Tibial nerve (tissue), 4 donors: ENCODE results near the gene AEN. TPM values are rescaled to one million over a fixed set of nuclear protein-coding genes. Genes with fewer than 3 reads are reported as not detected.

Experiments
- DNase-seq, 2 donors: peaks; one replicate each; pipeline ENCODE4 v3.0.0-alpha.2; 2019; ENCODE audit warnings: low spot score in 2 of 2
- H3K27ac ChIP-seq, 4 donors: fragments of 200-600 bp; sonication (generic) in 3 of 4; one replicate each; pipeline ENCODE4 v1.5.1; 2017 to 2019; ENCODE audit warnings: mild to moderate bottlenecking in 1 of 4
- H3K27me3 ChIP-seq, 2 donors: fragments of 200-600 bp; sonication (generic) in 1 of 2; one replicate each; pipeline versions ENCODE4 v1.5.1 to v1.6.0; 2017 to 2019
- H3K36me3 ChIP-seq, 3 donors: fragments of 200-600 bp; sonication (generic); one replicate each; pipeline ENCODE4 v1.5.1; 2018 to 2019
- H3K4me1 ChIP-seq, 4 donors: fragments of 200-600 bp; sonication (generic) in 3 of 4; one replicate each; pipeline ENCODE4 v1.5.1; 2017 to 2019
- H3K4me3 ChIP-seq, 4 donors: fragments of 200-600 bp; sonication (generic) in 3 of 4; one replicate each; pipeline ENCODE4 v1.5.1; 2017 to 2019; ENCODE audit warnings: mild to moderate bottlenecking in 1 of 4, moderate library complexity in 1 of 4
- H3K9me3 ChIP-seq, 4 donors: fragments of 200-600 bp; sonication (generic) in 3 of 4; one replicate each; pipeline ENCODE4 v1.5.1; 2017 to 2019
- CTCF ChIP-seq, 5 experiments: fragments of 200-600 bp in 3 of 5; fragments of 450-650 bp in 2 of 5; sonication (generic) in 3 of 5; IDR thresholded peaks; one replicate each; pipeline ENCODE4 v1.5.1; 2016 to 2019; ENCODE audit warnings: antibody characterized with exemption in 5 of 5, mild to moderate bottlenecking in 3 of 5, moderate library complexity in 2 of 5
- EP300 ChIP-seq, 2 donors: sonication (generic); formaldehyde crosslinking; IDR thresholded peaks; one replicate each; pipeline ENCODE4 v1.6.1; 2017; ENCODE audit warnings: antibody characterized with exemption in 2 of 2, mild to moderate bottlenecking in 1 of 2
- POLR2A ChIP-seq, 2 donors: fragments of 450-650 bp; IDR thresholded peaks; one replicate each; pipeline ENCODE4 v1.6.1; 2017; ENCODE audit warnings: antibody characterized with exemption in 2 of 2, mild to moderate bottlenecking in 2 of 2, moderate library complexity in 2 of 2
- WGBS, 2 donors: methylation state at CpG; one replicate each; pipeline ENCODE4 v1.1.5; 2018; 5-methylcytosine and 5-hydroxymethylcytosine counted together
- total RNA-seq, 4 donors: library from RNA; depleted of rRNA; stranded (reverse); fragments of >200 nt; gene quantifications; one replicate each; pipeline ENCODE4 v1.1.0, GENCODE V29; 2016

The AEN gene
- total RNA-seq, 4 donors from 2014 or later, result 10.1 to 17.8 (median 13.1) TPM

- H3K27ac ChIP-seq, result peak overlapping the region in 3 of 4 donors; percentile 25 to 81 (median 81)
- no peaks in the 10 kb centered on the region for H3K36me3 ChIP-seq
- 56 to 62% methylated on average over 17 to 18 of the region's 18 CpGs for WGBS, 2 donors
- no peaks in the 10 kb centered on the region for H3K27me3 ChIP-seq
- peaks cover 0 to 23% (median 3%) of the 10 kb centered on the region in 4 donors for H3K4me1 ChIP-seq
- no peak for TF ChIP-seq POLR2A (IDR thresholded peaks at IDR 0.05)
- peak in 1 of 2 donors; percentile 27 for TF ChIP-seq EP300 (IDR thresholded peaks at IDR 0.05)
- H3K9me3 ChIP-seq, result no peaks in the 10 kb centered on the region
- H3K4me3 ChIP-seq, result no peak overlapping the region
- DNase-seq, result no peak
Observed at GRCh38 chr15:88658972-88659931, 38.1 kb downstream of the AEN start.

- Histone ChIP-seq H3K4me3 (no peak overlapping the region), H3K27ac (no peak overlapping the region), H3K4me1 (peaks cover 0 to 29% (median 3%) of the 10 kb centered on the region in 4 donors), H3K9me3 (no peaks in the 10 kb centered on the region), H3K36me3 (no peaks in the 10 kb centered on the region), H3K27me3 (no peaks in the 10 kb centered on the region)
- no peak for TF ChIP-seq EP300 (IDR thresholded peaks at IDR 0.05)
- DNase-seq, result no peak
Observed at GRCh38 chr15:88661041-88661700, 40.0 kb downstream of the AEN start.

GRCh38 chr15:88661761-88662556 lies 40.8 kb downstream of the AEN start:
- H3K4me3 ChIP-seq, result no peak overlapping the region
- no peaks in the 10 kb centered on the region for H3K9me3 ChIP-seq
- H3K36me3 ChIP-seq, result no peaks in the 10 kb centered on the region
- no peak overlapping the region for H3K27ac ChIP-seq
- no peaks in the 10 kb centered on the region for H3K27me3 ChIP-seq
- 63 to 71% methylated on average over 4 of the region's 4 CpGs for WGBS, 2 donors
- H3K4me1 ChIP-seq, result peaks cover 0 to 29% (median 3%) of the 10 kb centered on the region in 4 donors
- no peak for DNase-seq
- TF ChIP-seq POLR2A (IDR thresholded peaks at IDR 0.05) (no peak), EP300 (IDR thresholded peaks at IDR 0.05) (no peak), CTCF (IDR thresholded peaks at IDR 0.05) (no peak)

GRCh38 chr15:88663141-88663621 lies 42.0 kb downstream of the AEN start:
- no peak for DNase-seq
- H3K4me3 ChIP-seq, result no peak overlapping the region
- H3K4me1 ChIP-seq, result peaks cover 0 to 29% (median 3%) of the 10 kb centered on the region in 4 donors
- 71 to 79% methylated on average over 6 of the region's 6 CpGs for WGBS, 2 donors
- H3K9me3 ChIP-seq, result no peaks in the 10 kb centered on the region
- H3K36me3 ChIP-seq, result no peaks in the 10 kb centered on the region
- H3K27me3 ChIP-seq, result no peaks in the 10 kb centered on the region
- TF ChIP-seq EP300 (IDR thresholded peaks at IDR 0.05) (no peak), POLR2A (IDR thresholded peaks at IDR 0.05) (no peak), CTCF (IDR thresholded peaks at IDR 0.05) (no peak)
- peak overlapping the region in 1 of 4 donors; percentile 51 for H3K27ac ChIP-seq

GRCh38 chr15:88664151-88664778 lies 43.1 kb downstream of the AEN start:
- Histone ChIP-seq H3K27ac (peak overlapping the region in 1 of 4 donors; percentile 51), H3K4me1 (peaks cover 0 to 25% (median 3%) of the 10 kb centered on the region in 4 donors), H3K36me3 (no peaks in the 10 kb centered on the region), H3K27me3 (no peaks in the 10 kb centered on the region), H3K9me3 (no peaks in the 10 kb centered on the region), H3K4me3 (no peak overlapping the region)
- DNase-seq, result no peak
- WGBS, 2 donors, result 78 to 80% methylated on average over 7 of the region's 7 CpGs
- TF ChIP-seq EP300 (IDR thresholded peaks at IDR 0.05), result no peak
- TF ChIP-seq CTCF (IDR thresholded peaks at IDR 0.05), result peak; percentile 28 to 61 (median 40)
